ENCODE measurements around the gene MAP2K1.

- TF ChIP-seq CTCF (conservative IDR thresholded peaks at IDR 0.05) (no peak), ZFX (IDR thresholded peaks at IDR 0.05) (no peak)
Measured at GRCh38 chr15:66505818-66506217, 119.1 kb downstream of the MAP2K1 start.
